NCI-H2171 (cell line): ENCODE data around the gene FUS.
"Not testable (repeated sequence)": the region's sequence is repeated elsewhere in the genome, so short reads cannot be mapped to it uniquely, and the experiment has no call there.

Experiments used
- DNase-seq: peaks from one replicate; lab custom pipeline; 2025; lab: John Stamatoyannopoulos, UW

FUS gene

GRCh38 chr16:31186930-31187807 is 7.2 kb downstream of the FUS start:
- DNase-seq, result no peak

GRCh38 chr16:31187808-31188189 is 7.9 kb downstream of the FUS start:
- no peak for DNase-seq

GRCh38 chr16:31188450-31189411 is 8.8 kb downstream of the FUS start:
- no peak for DNase-seq

GRCh38 chr16:31189412-31189778 is 9.5 kb downstream of the FUS start:
- no peak for DNase-seq

- DNase-seq, result no peak
Observed at GRCh38 chr16:31190061-31190460, 10.1 kb downstream of the FUS start.

GRCh38 chr16:31190818-31191444 is 11.0 kb downstream of the FUS start:
- no peak for DNase-seq

GRCh38 chr16:31191697-31192428 is 11.9 kb downstream of the FUS start:
- no peak for DNase-seq

GRCh38 chr16:31192856-31193642 is 13.1 kb downstream of the FUS start:
- no peak for DNase-seq

- DNase-seq, result no peak
Observed at GRCh38 chr16:31193874-31194273, 13.9 kb downstream of the FUS start.

GRCh38 chr16:31194898-31195297 is 15.0 kb downstream of the FUS start:
- DNase-seq, result no peak

- not testable (repeated sequence) for DNase-seq
Observed at GRCh38 chr16:31195861-31196260, 15.9 kb downstream of the FUS start.

GRCh38 chr16:31196324-31197088 is 16.6 kb downstream of the FUS start:
- DNase-seq, result no peak

GRCh38 chr16:31198207-31198882 is 18.4 kb downstream of the FUS start:
- no peak for DNase-seq

- no peak for DNase-seq
Observed at GRCh38 chr16:31199430-31200041, 19.6 kb downstream of the FUS start.

GRCh38 chr16:31200111-31200510 is 20.2 kb downstream of the FUS start:
- DNase-seq, result not testable (repeated sequence)

- DNase-seq, result no peak
Observed at GRCh38 chr16:31200821-31201568, 21.1 kb downstream of the FUS start.

- DNase-seq, result no peak
Observed at GRCh38 chr16:31201582-31202413, 21.9 kb downstream of the FUS start.
